Nephron progenitor cell (in vitro differentiated cells): ENCODE results near the gene B4GALT2.

ENCODE experiments used
- DNase-seq: peaks from one replicate; pipeline ENCODE4 v3.0.0; 2021
- H3K27ac Mint-ChIP-seq: 2 replicates; pipeline ENCODE4 v1.8.0; 2021; ENCODE audit warnings: mild to moderate bottlenecking, moderate library complexity, mixed read lengths
- H3K27me3 Mint-ChIP-seq: 2 replicates; pipeline ENCODE4 v1.8.0; 2021; ENCODE audit warnings: mild to moderate bottlenecking, low read depth, mixed read lengths; ENCODE audit not compliant: poor library complexity
- H3K36me3 Mint-ChIP-seq: 2 replicates; pipeline ENCODE4 v1.8.0; 2021; ENCODE audit warnings: low read depth, mixed read lengths
- H3K4me1 Mint-ChIP-seq: 2 replicates; pipeline ENCODE4 v1.8.0; 2021; ENCODE audit warnings: mixed read lengths
- H3K4me3 Mint-ChIP-seq: 2 replicates; pipeline ENCODE4 v1.8.0; 2021; ENCODE audit warnings: mild to moderate bottlenecking, moderate library complexity, mixed read lengths
- H3K9me3 Mint-ChIP-seq: 2 replicates; pipeline ENCODE4 v1.8.0; 2021; ENCODE audit warnings: mild to moderate bottlenecking, moderate library complexity, mixed read lengths
- TF ChIP-seq, protein P1 (sequence below): fragments of 200-600 bp; sonication (generic); IDR thresholded peaks from 2 replicates; pipeline ENCODE4 v1.5.0; 2021; ENCODE audit warnings: antibody characterized with exemption

The B4GALT2 gene

DNA sequence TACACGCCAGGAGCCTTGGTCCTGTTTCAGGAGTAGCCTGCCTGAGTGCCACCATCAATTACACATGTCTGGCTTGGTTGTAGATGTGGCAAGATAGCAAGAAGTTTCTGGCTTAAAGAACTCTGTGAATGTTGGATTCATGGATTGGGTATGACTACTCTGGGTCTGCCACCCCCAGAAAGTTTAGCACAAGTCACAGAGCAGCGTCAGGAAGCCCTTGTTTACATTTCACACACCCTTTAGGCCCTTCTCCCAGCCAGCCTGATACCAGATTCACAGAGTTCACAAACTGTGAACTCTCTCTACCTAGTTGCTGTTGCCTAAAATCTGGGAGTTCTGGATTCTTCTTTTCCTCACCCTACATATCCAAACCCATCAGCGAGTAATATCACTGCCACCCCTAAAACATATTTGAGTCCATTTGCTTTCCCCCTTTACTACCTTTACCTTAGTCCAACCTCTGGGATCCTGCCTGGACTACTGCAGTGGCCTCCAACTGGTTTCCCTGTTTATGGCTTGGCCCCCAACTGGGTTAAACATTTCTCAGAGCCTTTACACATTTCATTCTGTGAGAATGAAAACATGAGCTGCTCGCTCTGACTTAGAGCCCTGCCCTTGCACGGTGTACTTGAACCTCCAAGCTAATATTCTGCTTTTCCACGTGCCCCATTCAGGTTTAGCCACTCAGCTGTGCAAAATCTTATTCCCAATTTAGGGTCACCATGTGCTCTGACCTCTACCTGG is 8.3 kb downstream of the B4GALT2 start:
- Mint-ChIP-seq H3K27ac (peak overlapping the region; percentile 73), H3K9me3 (no peaks in the 10 kb centered on the region), H3K4me3 (no peak overlapping the region), H3K36me3 (peaks cover 14% of the 10 kb centered on the region), H3K27me3 (peaks cover 4% of the 10 kb centered on the region), H3K4me1 (peaks cover 51% of the 10 kb centered on the region)
- no peak for DNase-seq
- TF ChIP-seq, protein P1, sequence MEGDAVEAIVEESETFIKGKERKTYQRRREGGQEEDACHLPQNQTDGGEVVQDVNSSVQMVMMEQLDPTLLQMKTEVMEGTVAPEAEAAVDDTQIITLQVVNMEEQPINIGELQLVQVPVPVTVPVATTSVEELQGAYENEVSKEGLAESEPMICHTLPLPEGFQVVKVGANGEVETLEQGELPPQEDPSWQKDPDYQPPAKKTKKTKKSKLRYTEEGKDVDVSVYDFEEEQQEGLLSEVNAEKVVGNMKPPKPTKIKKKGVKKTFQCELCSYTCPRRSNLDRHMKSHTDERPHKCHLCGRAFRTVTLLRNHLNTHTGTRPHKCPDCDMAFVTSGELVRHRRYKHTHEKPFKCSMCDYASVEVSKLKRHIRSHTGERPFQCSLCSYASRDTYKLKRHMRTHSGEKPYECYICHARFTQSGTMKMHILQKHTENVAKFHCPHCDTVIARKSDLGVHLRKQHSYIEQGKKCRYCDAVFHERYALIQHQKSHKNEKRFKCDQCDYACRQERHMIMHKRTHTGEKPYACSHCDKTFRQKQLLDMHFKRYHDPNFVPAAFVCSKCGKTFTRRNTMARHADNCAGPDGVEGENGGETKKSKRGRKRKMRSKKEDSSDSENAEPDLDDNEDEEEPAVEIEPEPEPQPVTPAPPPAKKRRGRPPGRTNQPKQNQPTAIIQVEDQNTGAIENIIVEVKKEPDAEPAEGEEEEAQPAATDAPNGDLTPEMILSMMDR = no peak

DNA sequence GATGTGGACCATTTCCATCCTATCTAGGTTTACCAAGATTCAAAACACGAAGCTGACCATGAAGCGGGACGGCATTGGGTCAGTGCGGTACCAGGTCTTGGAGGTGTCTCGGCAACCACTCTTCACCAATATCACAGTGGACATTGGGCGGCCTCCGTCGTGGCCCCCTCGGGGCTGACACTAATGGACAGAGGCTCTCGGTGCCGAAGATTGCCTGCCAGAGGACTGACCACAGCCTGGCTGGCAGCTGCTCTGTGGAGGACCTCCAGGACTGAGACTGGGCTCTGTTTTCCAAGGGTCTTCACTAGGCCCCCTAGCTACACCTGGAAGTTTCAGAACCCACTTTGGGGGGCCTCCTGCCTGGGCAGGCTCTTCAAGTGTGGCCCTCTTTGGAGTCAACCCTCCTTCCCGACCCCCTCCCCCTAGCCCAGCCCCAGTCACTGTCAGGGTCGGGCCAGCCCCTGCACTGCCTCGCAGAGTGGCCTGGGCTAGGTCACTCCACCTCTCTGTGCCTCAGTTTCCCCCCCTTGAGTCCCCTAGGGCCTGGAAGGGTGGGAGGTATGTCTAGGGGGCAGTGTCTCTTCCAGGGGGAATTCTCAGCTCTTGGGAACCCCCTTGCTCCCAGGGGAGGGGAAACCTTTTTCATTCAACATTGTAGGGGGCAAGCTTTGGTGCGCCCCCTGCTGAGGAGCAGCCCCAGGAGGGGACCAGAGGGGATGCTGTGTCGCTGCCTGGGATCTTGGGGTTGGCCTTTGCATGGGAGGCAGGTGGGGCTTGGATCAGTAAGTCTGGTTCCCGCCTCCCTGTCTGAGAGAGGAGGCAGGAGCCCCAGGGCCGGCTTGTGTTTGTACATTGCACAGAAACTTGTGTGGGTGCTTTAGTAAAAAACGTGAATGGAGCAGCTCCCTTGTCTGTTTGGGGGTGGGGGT is 11.5 kb downstream of the B4GALT2 start:
- Mint-ChIP-seq H3K36me3 (peaks cover 6% of the 10 kb centered on the region), H3K27me3 (peaks cover 10% of the 10 kb centered on the region), H3K27ac (no peak overlapping the region), H3K4me1 (peaks cover 43% of the 10 kb centered on the region), H3K9me3 (no peaks in the 10 kb centered on the region), H3K4me3 (peak overlapping the region; percentile 87)
- DNase-seq = no peak
- TF ChIP-seq, protein P1 = no peak

DNA sequence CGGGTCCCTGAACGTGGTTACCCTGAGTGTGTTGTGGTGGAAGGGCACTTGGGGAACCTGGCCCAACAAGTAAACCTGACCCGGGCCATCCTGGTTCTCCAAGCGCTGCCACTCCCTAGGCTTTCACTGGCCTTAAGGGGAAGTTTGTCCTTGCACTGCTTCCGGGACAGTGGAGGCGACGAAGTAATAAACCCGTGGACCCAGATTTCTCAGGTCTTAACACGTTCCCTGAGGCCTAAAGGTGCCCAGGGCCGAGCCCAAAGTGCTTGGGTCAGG is 12.1 kb downstream of the B4GALT2 start:
- Mint-ChIP-seq H3K27ac (no peak overlapping the region), H3K36me3 (no peaks in the 10 kb centered on the region), H3K9me3 (no peaks in the 10 kb centered on the region), H3K27me3 (peaks cover 10% of the 10 kb centered on the region), H3K4me1 (peaks cover 38% of the 10 kb centered on the region), H3K4me3 (peak overlapping the region; percentile 87)
- TF ChIP-seq, protein P1 = no peak
- no peak for DNase-seq

DNA sequence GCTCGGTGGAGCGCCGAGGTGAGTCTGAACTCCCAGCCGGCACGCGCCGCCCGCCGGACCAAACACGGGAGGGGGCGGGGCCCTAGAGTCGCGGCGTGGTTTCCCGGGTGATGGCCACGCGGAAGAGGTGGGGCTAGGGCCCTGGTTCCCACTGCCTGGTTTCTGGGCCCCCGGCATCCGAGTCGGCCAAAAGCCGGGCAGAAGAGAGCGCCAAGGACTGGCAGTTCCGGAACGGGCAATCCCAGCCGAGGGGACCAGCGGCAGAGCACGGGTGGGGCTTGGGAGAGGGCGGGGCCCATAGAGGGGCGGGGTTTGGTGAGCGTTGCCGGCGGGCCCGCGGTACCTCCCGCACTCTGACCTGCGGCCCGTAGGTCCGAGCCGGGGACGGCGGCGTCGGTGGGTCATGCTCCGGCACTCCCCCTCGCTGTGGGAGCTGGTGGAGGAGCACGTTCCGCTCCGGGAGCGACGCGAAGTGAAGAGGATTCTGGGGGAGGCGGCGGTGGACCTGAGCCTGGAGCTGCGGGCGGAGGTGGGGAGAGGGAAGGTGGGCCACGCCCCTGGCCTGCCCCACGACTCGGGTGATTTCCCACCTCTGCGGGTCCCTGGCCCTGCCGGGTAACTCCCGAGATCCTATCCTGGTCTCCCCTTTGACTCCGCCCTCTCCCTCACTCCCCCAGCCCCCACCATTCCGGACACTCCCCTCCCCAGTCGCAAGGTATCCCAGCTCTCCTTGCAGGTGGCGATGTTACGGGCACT is 12.6 kb downstream of the B4GALT2 start, which contains the start of gene CCDC24:
CCDC24 (plus strand) TSS at position 124 of the 756 bp plus-strand sequence; CDS start at position 404, 280 bp downstream.
- Mint-ChIP-seq H3K4me3 (peak within 1 kb of the TSS; percentile 87), H3K27ac (peak within 1 kb of the TSS; percentile 83), H3K36me3 (no peaks in the 10 kb centered on the region), H3K27me3 (peaks cover 10% of the 10 kb centered on the region), H3K4me1 (peaks cover 38% of the 10 kb centered on the region), H3K9me3 (no peaks in the 10 kb centered on the region)
- TF ChIP-seq, protein P1 = no peak
- DNase-seq = peak; percentile 83

GRCh38 chr1:43992232-43992995 is 13.4 kb downstream of the B4GALT2 start:
- Mint-ChIP-seq H3K27me3 (peaks cover 10% of the 10 kb centered on the region), H3K27ac (no peak overlapping the region), H3K9me3 (no peaks in the 10 kb centered on the region), H3K36me3 (no peaks in the 10 kb centered on the region), H3K4me1 (peaks cover 36% of the 10 kb centered on the region), H3K4me3 (peak overlapping the region; percentile 87)
- TF ChIP-seq, protein P1 = no peak
- DNase-seq = no peak
